H1 (cell line): Measurements from ENCODE around the gene CROCC. TPM values are rescaled to one million over a fixed set of nuclear protein-coding genes. Genes with fewer than 3 reads are reported as not detected.

Experiments used
- CTCF ChIA-PET: fragments of 300-600 bp; sonication (Branson Sonifier 250); formaldehyde crosslinking; loops from one replicate; lab custom pipeline; 2021; ENCODE audit not compliant: partially characterized antibody; lab: Charles Lee
- POLR2A ChIA-PET: fragments of 300-600 bp; sonication (Branson Sonifier 250); formaldehyde crosslinking; loops from one replicate; lab custom pipeline; 2021; ENCODE audit warnings: inconsistent platforms; ENCODE audit not compliant: partially characterized antibody; lab: Charles Lee
- DNase-seq, 2 experiments: peaks; one replicate each; pipeline versions ENCODE4 v3.0.0 to v3.0.0-alpha.2; 2010 to 2022; ENCODE audit warnings: low spot score in 2 of 2, low read depth in 1 of 2, mixed read lengths in 1 of 2
- FAIRE-seq: peaks from 2 replicates; lab custom pipeline; 2011; peaks lifted over from hg19 to GRCh38; lab: Jason Lieb, UNC
- H2AFZ ChIP-seq: 2 replicates; pipeline ENCODE4 v1.8.1; 2012; ENCODE audit warnings: low read length, inconsistent platforms
- H2AK5ac ChIP-seq: 2 replicates; pipeline ENCODE4 v1.6.1; 2013; ENCODE audit warnings: low read depth, low read length
- H2BK120ac ChIP-seq: replicated peaks from 2 replicates; pipeline ENCODE3; 2013; ENCODE audit warnings: low read depth, low read length, inconsistent platforms
- H2BK12ac ChIP-seq: 2 replicates; pipeline ENCODE4 v1.6.1; 2013; ENCODE audit warnings: low read depth, low read length
- H2BK15ac ChIP-seq: 2 replicates; pipeline ENCODE4 v1.6.1; 2013; ENCODE audit warnings: low read length
- H2BK20ac ChIP-seq: 2 replicates; pipeline ENCODE4 v1.6.1; 2013; ENCODE audit warnings: low read length
- H2BK5ac ChIP-seq: 2 replicates; pipeline ENCODE4 v1.6.1; 2013; ENCODE audit warnings: low read depth, low read length
- H3K14ac ChIP-seq: 2 replicates; pipeline ENCODE4 v1.6.1; 2013; ENCODE audit warnings: inconsistent platforms; ENCODE audit not compliant: insufficient read length
- H3K18ac ChIP-seq: 2 replicates; pipeline ENCODE4 v1.6.1; 2013; ENCODE audit warnings: low read length; ENCODE audit errors: extremely low read depth
- H3K23ac ChIP-seq: 2 replicates; pipeline ENCODE4 v1.6.1; 2013; ENCODE audit warnings: inconsistent platforms; ENCODE audit not compliant: insufficient read length
- H3K23me2 ChIP-seq: 2 replicates; pipeline ENCODE4 v1.6.1; 2013; ENCODE audit warnings: low read depth, low read length
- H3K27ac ChIP-seq: 2 replicates; pipeline ENCODE4 v1.6.1; 2011; ENCODE audit warnings: low read depth, low read length, inconsistent platforms
- H3K27me3 ChIP-seq, 4 experiments: replicated peaks in 1 of 4; 1 replicate in 1 of 4; 2 replicates in 3 of 4; pipeline versions ENCODE4 v1.6.1 to v1.8.1; 2011 to 2013; ENCODE audit warnings: low read length in 3 of 4, mild to moderate bottlenecking in 3 of 4, inconsistent platforms in 2 of 4, mixed read lengths in 2 of 4, moderate library complexity in 1 of 4; ENCODE audit not compliant: control insufficient read depth in 3 of 4, insufficient read depth in 3 of 4; ENCODE audit errors: extremely low read depth in 1 of 4
- H3K36me3 ChIP-seq, 4 experiments: 2 replicates each; pipeline versions ENCODE4 v1.6.1 to v1.8.1; 2011 to 2013; ENCODE audit warnings: mild to moderate bottlenecking in 4 of 4, low read length in 3 of 4, moderate library complexity in 2 of 4, control low read depth in 1 of 4, inconsistent platforms in 1 of 4; ENCODE audit not compliant: insufficient read depth in 4 of 4, control insufficient read depth in 2 of 4
- H3K4ac ChIP-seq: replicated peaks from 2 replicates; pipeline ENCODE3; 2013; ENCODE audit warnings: low read length, low read depth, mixed read lengths, inconsistent platforms; ENCODE audit not compliant: insufficient read length
- H3K4me1 ChIP-seq, 4 experiments: replicated peaks in 1 of 4; 1 replicate in 1 of 4; 2 replicates in 3 of 4; pipeline versions ENCODE4 v1.6.1 to v1.8.1; 2011 to 2013; ENCODE audit warnings: low read length in 3 of 4, inconsistent platforms in 2 of 4, mixed read lengths in 1 of 4; ENCODE audit not compliant: insufficient read depth in 4 of 4, control insufficient read depth in 3 of 4
- H3K4me2 ChIP-seq, 2 experiments: 2 replicates each; pipeline versions ENCODE4 v1.6.1 to v1.8.1; 2011 to 2013; ENCODE audit warnings: low read depth in 2 of 2, low read length in 2 of 2, control low read depth in 1 of 2, inconsistent platforms in 1 of 2, mild to moderate bottlenecking in 1 of 2; ENCODE audit not compliant: insufficient read depth in 1 of 2
- H3K4me3 ChIP-seq, 4 experiments: fragments of 200-600, 300-600 bp in 1 of 4; sonication (generic), shearing (Covaris generic), sonication (Bioruptor Twin) in 1 of 4; 2 replicates each; pipeline versions ENCODE4 v1.5.1 to v1.8.1; 2011 to 2016; ENCODE audit warnings: low read length in 4 of 4, low read depth in 3 of 4, control low read depth in 2 of 4, inconsistent platforms in 2 of 4, mild to moderate bottlenecking in 2 of 4, mixed read lengths in 1 of 4, moderate library complexity in 1 of 4; ENCODE audit not compliant: insufficient read depth in 2 of 4; ENCODE audit errors: extremely low read depth in 1 of 4
- H3K56ac ChIP-seq: replicated peaks from 2 replicates; pipeline ENCODE3; 2013; ENCODE audit warnings: low read depth, mild to moderate bottlenecking, mixed read lengths, low read length, inconsistent platforms; ENCODE audit not compliant: insufficient read length
- H3K79me1 ChIP-seq: 2 replicates; pipeline ENCODE4 v1.6.1; 2013; ENCODE audit warnings: low read depth, low read length, control low read depth
- H3K79me2 ChIP-seq, 2 experiments: 2 replicates each; pipeline versions ENCODE4 v1.6.1 to v1.8.1; 2012 to 2013; ENCODE audit warnings: low read length in 2 of 2, mild to moderate bottlenecking in 2 of 2, inconsistent platforms in 1 of 2; ENCODE audit not compliant: insufficient read depth in 2 of 2, control insufficient read depth in 1 of 2
- H3K9ac ChIP-seq, 4 experiments: replicated peaks in 1 of 4; 1 replicate in 1 of 4; 2 replicates in 3 of 4; pipeline versions ENCODE4 v1.6.1 to v1.8.1; 2011 to 2013; ENCODE audit warnings: low read depth in 3 of 4, low read length in 3 of 4, control low read depth in 2 of 4, mild to moderate bottlenecking in 2 of 4, moderate library complexity in 2 of 4, inconsistent platforms in 1 of 4; ENCODE audit errors: extremely low read depth in 1 of 4
- H3K9me3 ChIP-seq, 2 experiments: 2 replicates each; pipeline versions ENCODE4 v1.6.1 to v1.8.1; 2012 to 2013; ENCODE audit warnings: mild to moderate bottlenecking in 2 of 2, moderate library complexity in 2 of 2, control low read depth in 1 of 2, inconsistent platforms in 1 of 2, low read depth in 1 of 2, low read length in 1 of 2, mixed read lengths in 1 of 2; ENCODE audit not compliant: insufficient read depth in 2 of 2
- H4K20me1 ChIP-seq, 2 experiments: replicated peaks in 1 of 2; 2 replicates each; pipeline versions ENCODE3 to v1.8.1; 2011 to 2013; ENCODE audit warnings: inconsistent platforms in 2 of 2, low read length in 2 of 2, mild to moderate bottlenecking in 1 of 2; ENCODE audit not compliant: insufficient read depth in 2 of 2, control insufficient read depth in 1 of 2
- H4K5ac ChIP-seq: 2 replicates; pipeline ENCODE4 v1.6.1; 2013; ENCODE audit warnings: low read length, low read depth, mixed read lengths, inconsistent platforms; ENCODE audit not compliant: insufficient read length
- H4K8ac ChIP-seq: 2 replicates; pipeline ENCODE4 v1.8.0; 2013; ENCODE audit warnings: mild to moderate bottlenecking, moderate library complexity, low read length, inconsistent platforms; ENCODE audit not compliant: insufficient read depth; ENCODE audit errors: extremely low read depth
- H4K91ac ChIP-seq: replicated peaks from 2 replicates; pipeline ENCODE3; 2013; ENCODE audit warnings: low read length, mixed read lengths, inconsistent platforms; ENCODE audit not compliant: insufficient read length
- BRCA1 ChIP-seq: IDR thresholded peaks from 2 replicates; pipeline ENCODE4 v1.6.1; 2012; ENCODE audit warnings: low read depth, low read length, improper control_type of control experiment
- CTBP2 ChIP-seq: IDR thresholded peaks from 2 replicates; pipeline ENCODE4 v1.7.0; 2011; ENCODE audit warnings: borderline replicate concordance, mild to moderate bottlenecking, moderate library complexity, mixed read lengths, low read length; ENCODE audit not compliant: insufficient read depth, insufficient read length
- GABPA ChIP-seq: IDR thresholded peaks from 2 replicates; pipeline ENCODE4 v1.6.1; 2011; ENCODE audit warnings: mild to moderate bottlenecking, low read length, moderate library complexity, borderline replicate concordance; ENCODE audit not compliant: insufficient read depth
- GTF2F1 ChIP-seq: IDR thresholded peaks from 2 replicates; pipeline ENCODE4 v1.6.1; 2012; ENCODE audit warnings: low read depth, low read length, improper control_type of control experiment, borderline replicate concordance
- KDM1A ChIP-seq: fragments of 200-600, 300-600 bp; sonication (generic); IDR thresholded peaks from 2 replicates; pipeline ENCODE4 v1.7.1; 2016; ENCODE audit warnings: mild to moderate bottlenecking, low read length, borderline replicate concordance
- NANOG ChIP-seq: IDR thresholded peaks from 2 replicates; pipeline ENCODE4 v1.6.1; 2011; ENCODE audit warnings: low read length, low read depth, mild to moderate bottlenecking, inconsistent platforms; ENCODE audit not compliant: insufficient read depth, poor library complexity, severe bottlenecking
- RFX5 ChIP-seq: IDR thresholded peaks from 2 replicates; pipeline ENCODE4 v1.6.1; 2011; ENCODE audit warnings: low read depth, low read length, improper control_type of control experiment, borderline replicate concordance
- SAP30 ChIP-seq: fragments of 300-600 bp; sonication (generic); IDR thresholded peaks from 2 replicates; pipeline ENCODE4 v1.7.1; 2012; ENCODE audit warnings: low read length, moderate library complexity, mild to moderate bottlenecking, inconsistent platforms; ENCODE audit not compliant: insufficient read depth, insufficient replicate concordance
- SP2 ChIP-seq: IDR thresholded peaks from 2 replicates; pipeline ENCODE4 v1.6.1; 2012; ENCODE audit warnings: mild to moderate bottlenecking, low read length, inconsistent platforms
- SP4 ChIP-seq: IDR thresholded peaks from 2 replicates; pipeline ENCODE4 v1.6.1; 2012; ENCODE audit warnings: low read length, inconsistent platforms
- TAF7 ChIP-seq: optimal IDR thresholded peaks from 2 replicates; pipeline ENCODE3; 2011; ENCODE audit warnings: low read depth, mild to moderate bottlenecking, inconsistent platforms, low read length, moderate library complexity, borderline replicate concordance
- TBP ChIP-seq: IDR thresholded peaks from 2 replicates; pipeline ENCODE4 v1.6.1; 2011; ENCODE audit warnings: low read depth, low read length, improper control_type of control experiment
- TCF12 ChIP-seq: IDR thresholded peaks from 2 replicates; pipeline ENCODE4 v1.6.1; 2011; ENCODE audit warnings: low read depth, mild to moderate bottlenecking, low read length
- WGBS, 2 experiments: shearing (Covaris generic) in 1 of 2; methylation state at CpG; one replicate each; pipeline versions ENCODE4 v1.1.6 to v1.1.7; 2013 to 2015; ENCODE audit warnings: low lambda C conversion rate in 2 of 2, mixed read lengths in 2 of 2, inconsistent platforms in 1 of 2, low coverage in 1 of 2, missing lambda C conversion rate in 1 of 2; ENCODE audit not compliant: insufficient replicate concordance in 2 of 2, insufficient coverage in 1 of 2, insufficient read length in 1 of 2; ENCODE audit errors: extremely low coverage in 1 of 2, missing lambda C conversion rate in 1 of 2; 5-methylcytosine and 5-hydroxymethylcytosine counted together
- polyA plus RNA-seq, 7 experiments: library from polyadenylated mRNA; depleted of rRNA in 3 of 7; stranded (reverse) in 5 of 7; unstranded in 2 of 7; fragments of >200 nt in 5 of 7; fragments of 200-250 nt in 2 of 7; gene quantifications; 1 replicate in 5 of 7; 2 replicates in 1 of 7; 4 replicates in 1 of 7; pipeline versions ENCODE4 v1.2.1 to v1.2.3, GENCODE V29; 2011 to 2013; ENCODE audit warnings: missing spikeins in 2 of 7, mixed read lengths in 2 of 7
- total RNA-seq: library from RNA; stranded (reverse); fragmentation: NEBNext Ultra II Directional; extraction: Animal tissue kit (Norgen Biotek cat#: 25700); gene quantifications from 2 replicates; pipeline ENCODE4 v1.2.1, GENCODE V29; 2021
- TF ChIP-seq, protein P1 (sequence below): IDR thresholded peaks from 2 replicates; pipeline ENCODE4 v1.6.1; 2012; ENCODE audit warnings: inconsistent platforms

Gene CROCC
- total and polyA plus RNA-seq, 2 of the 8 experiments (the other 6 are each of a cell fraction or from before 2014, with no cell fraction given): 12.1 to 39.5 TPM

DNA sequence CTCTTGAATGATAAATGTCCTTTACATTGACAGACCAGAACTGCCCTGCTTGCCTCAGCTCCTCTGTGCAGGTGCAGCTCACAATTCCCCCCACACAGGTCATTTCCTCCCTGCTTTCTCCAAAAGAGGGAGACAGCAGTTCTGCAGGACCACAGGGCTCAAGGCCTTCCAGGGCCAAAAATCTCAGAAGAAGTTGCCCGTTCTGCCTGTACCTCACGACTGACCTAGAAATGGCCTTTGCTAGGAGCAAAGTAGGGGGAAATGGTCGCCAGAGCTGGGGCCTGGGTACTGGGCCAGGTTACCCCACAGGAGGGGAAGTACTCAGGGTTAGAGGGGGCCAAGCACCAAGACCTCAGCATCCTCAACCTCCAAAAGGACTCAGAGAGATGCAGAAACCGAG is 14.9 kb upstream of the CROCC start:
- no peak overlapping the region for H2AFZ ChIP-seq
- H3K14ac ChIP-seq: no peak overlapping the region
- H2AK5ac ChIP-seq: no peak overlapping the region
- WGBS, 2 experiments: 92% methylated on average over 4 of the region's 4 CpGs; no CpG with 5 or more reads in 1 of the 2 experiments
- H4K91ac ChIP-seq: no peak overlapping the region
- no peaks in the 10 kb centered on the region for H3K27me3 ChIP-seq
- no peak overlapping the region for H2BK12ac ChIP-seq
- H3K9ac ChIP-seq: no peak overlapping the region
- H3K56ac ChIP-seq: no peak overlapping the region
- ChIA-PET CTCF (interaction anchor here (0.7 to 0.9 kb wide), 3 partner anchors 11 to 15 kb away, joined by 3 read pairs; partner anchors contain the start of gene CROCC), POLR2A (interaction anchor here (0.8 to 1.2 kb wide), 2 partner anchors 11 to 15 kb away, joined by 3 read pairs; partner anchors contain the start of gene CROCC)
- no peak overlapping the region for H3K4me2 ChIP-seq
- H2BK15ac ChIP-seq: no peak overlapping the region
- H4K20me1 ChIP-seq: no peaks in the 10 kb centered on the region
- H2BK120ac ChIP-seq: no peak overlapping the region
- peaks cover 0 to 3% of the 10 kb centered on the region in 2 experiments; a peak in 1 of 4 replicates for H3K9me3 ChIP-seq
- no peak overlapping the region for H3K23ac ChIP-seq
- no peak overlapping the region for H3K18ac ChIP-seq
- no peaks in the 10 kb centered on the region for H3K79me2 ChIP-seq
- no peaks in the 10 kb centered on the region for H3K79me1 ChIP-seq
- no peak overlapping the region for H4K8ac ChIP-seq
- no peak overlapping the region for H3K27ac ChIP-seq
- H3K4ac ChIP-seq: no peak overlapping the region
- H3K23me2 ChIP-seq: peaks cover 4% of the 10 kb centered on the region; the same call in 1 of the 2 replicates
- H3K4me3 ChIP-seq: no peak overlapping the region
- no peak overlapping the region for H2BK20ac ChIP-seq
- H4K5ac ChIP-seq: no peak overlapping the region
- no peak overlapping the region for H2BK5ac ChIP-seq
- H3K4me1 ChIP-seq: peaks cover 0 to 3% (median 0%) of the 10 kb centered on the region in 4 experiments; a peak in 3 of 7 replicates
- FAIRE-seq: no peak
- H3K36me3 ChIP-seq: no peaks in the 10 kb centered on the region
- no peak for DNase-seq
- TF ChIP-seq TBP (no peak), TAF7 (no peak), SP4 (no peak), NANOG (no peak), GABPA (no peak), TCF12 (no peak), SP2 (no peak), SAP30 (no peak), BRCA1 (no peak), GTF2F1 (no peak), CTBP2 (no peak), KDM1A (no peak), RFX5 (no peak)
- TF ChIP-seq, protein P1, sequence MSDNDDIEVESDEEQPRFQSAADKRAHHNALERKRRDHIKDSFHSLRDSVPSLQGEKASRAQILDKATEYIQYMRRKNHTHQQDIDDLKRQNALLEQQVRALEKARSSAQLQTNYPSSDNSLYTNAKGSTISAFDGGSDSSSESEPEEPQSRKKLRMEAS: no peak
